ENCODE measurements around the gene FBXL19. TPM values are rescaled to one million over a fixed set of nuclear protein-coding genes. Genes with fewer than 3 reads are reported as not detected.
A peak's percentile ranks its signal among the peaks of the same experiment; 100 is the strongest.

Gene FBXL19
- total RNA-seq, 1 donor from 2014 or later = 36.4 TPM

DNA sequence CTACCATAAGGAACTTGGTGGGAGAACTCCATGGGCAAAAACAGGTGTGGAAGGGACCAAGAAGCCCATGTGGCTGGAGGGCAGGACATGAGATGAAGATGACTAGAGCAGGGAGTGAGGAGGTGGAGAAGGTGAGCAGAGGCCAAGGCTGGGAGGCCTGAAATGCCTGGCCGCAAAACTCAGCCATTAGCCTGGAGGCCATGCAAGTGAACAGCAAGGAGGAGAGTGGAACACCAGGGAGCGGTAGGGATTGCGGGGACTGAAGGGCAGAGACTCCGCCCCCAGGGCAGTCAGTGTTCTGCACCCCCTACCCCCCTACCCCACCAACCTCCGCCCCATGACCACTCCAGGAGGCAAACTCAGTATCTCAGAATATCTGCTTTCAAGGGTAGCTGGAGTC, 46.5 kb upstream of the FBXL19 start:
- DNase-seq (ENCODE audit: low read depth) = no peak
- TF ChIP-seq, protein P1, sequence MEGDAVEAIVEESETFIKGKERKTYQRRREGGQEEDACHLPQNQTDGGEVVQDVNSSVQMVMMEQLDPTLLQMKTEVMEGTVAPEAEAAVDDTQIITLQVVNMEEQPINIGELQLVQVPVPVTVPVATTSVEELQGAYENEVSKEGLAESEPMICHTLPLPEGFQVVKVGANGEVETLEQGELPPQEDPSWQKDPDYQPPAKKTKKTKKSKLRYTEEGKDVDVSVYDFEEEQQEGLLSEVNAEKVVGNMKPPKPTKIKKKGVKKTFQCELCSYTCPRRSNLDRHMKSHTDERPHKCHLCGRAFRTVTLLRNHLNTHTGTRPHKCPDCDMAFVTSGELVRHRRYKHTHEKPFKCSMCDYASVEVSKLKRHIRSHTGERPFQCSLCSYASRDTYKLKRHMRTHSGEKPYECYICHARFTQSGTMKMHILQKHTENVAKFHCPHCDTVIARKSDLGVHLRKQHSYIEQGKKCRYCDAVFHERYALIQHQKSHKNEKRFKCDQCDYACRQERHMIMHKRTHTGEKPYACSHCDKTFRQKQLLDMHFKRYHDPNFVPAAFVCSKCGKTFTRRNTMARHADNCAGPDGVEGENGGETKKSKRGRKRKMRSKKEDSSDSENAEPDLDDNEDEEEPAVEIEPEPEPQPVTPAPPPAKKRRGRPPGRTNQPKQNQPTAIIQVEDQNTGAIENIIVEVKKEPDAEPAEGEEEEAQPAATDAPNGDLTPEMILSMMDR (IDR thresholded peaks at IDR 0.05; ENCODE audit: insufficient read depth, low read length, poor library complexity, severe bottlenecking) = no peak
- no peaks in the 10 kb centered on the region for H3K27me3 ChIP-seq (ENCODE audit: control insufficient read depth, insufficient read depth, low read length)
- H3K4me3 ChIP-seq (ENCODE audit: low read depth, low read length) = peak overlapping the region; percentile 89
- H3K36me3 ChIP-seq (ENCODE audit: control insufficient read depth, insufficient read depth, low read length) = no peaks in the 10 kb centered on the region

DNA sequence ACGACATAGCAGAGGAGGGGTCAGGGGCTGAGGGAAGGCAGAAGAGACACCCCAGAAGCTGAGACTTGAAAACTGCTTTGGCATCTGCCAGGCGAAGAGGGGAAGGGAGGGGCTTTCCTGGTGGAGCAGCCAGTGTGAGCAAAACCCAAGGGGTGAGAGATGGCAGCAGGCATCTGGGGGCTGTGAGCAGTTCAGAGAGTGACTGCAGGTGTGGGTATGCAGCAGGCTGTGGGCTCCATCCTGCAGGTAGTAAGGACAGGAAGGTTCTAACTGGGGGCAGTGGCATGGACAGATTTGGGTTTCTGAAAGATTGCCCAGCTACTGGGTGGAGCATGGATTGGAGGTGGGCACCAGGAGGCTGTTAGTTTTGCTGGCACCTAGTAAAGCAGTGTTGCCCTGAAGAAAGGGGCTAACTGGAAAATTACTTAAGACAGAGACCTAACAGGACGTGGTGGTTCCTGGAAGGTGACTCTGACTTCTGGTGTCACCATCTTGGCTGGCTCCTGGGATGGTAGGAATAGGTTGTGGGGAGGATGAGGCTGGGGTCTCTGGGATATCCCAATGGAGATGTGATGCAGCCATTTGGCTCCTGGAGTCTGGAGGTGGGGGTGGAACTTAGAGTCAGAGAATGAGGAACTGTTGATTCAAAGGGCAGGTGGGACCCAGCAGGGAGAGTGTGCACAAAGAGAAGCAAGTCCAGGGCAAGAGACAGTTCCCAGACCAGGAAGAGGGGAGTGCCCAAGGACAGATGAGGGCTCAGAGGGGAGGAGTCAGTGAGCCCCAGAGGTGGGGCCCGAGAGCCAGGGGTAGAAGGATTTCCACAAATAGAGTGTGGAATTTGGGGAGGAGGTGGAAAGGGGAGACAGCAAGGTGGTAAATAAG, 40.7 kb upstream of the FBXL19 start:
- Histone ChIP-seq H3K27me3 (ENCODE audit: control insufficient read depth, insufficient read depth, low read length) (no peaks in the 10 kb centered on the region), H3K36me3 (ENCODE audit: control insufficient read depth, insufficient read depth, low read length) (no peaks in the 10 kb centered on the region), H3K4me3 (ENCODE audit: low read depth, low read length) (no peak overlapping the region)
- TF ChIP-seq, protein P1 (IDR thresholded peaks at IDR 0.05; ENCODE audit: insufficient read depth, low read length, poor library complexity, severe bottlenecking) = no peak
- no peak for DNase-seq (ENCODE audit: low read depth)

DNA sequence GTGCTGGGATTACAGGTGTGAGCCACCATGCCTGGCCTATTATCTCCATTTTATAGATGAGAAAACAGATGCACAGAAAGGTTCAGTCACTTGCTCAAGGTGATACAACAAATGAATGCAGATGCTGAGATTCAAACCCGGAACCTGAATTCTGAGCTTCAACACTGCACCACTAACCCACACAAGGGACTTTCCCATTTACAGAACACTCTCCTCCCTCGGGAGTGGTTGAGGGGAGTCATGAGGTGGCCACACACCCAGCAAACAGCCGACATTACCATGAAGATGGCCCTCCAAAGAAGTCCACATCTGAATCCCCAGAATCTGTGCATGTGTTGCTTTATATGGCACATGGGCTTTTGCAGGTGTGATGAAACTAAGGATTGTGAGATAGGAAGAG, 38.6 kb upstream of the FBXL19 start:
- DNase-seq (ENCODE audit: low read depth) = no peak

DNA sequence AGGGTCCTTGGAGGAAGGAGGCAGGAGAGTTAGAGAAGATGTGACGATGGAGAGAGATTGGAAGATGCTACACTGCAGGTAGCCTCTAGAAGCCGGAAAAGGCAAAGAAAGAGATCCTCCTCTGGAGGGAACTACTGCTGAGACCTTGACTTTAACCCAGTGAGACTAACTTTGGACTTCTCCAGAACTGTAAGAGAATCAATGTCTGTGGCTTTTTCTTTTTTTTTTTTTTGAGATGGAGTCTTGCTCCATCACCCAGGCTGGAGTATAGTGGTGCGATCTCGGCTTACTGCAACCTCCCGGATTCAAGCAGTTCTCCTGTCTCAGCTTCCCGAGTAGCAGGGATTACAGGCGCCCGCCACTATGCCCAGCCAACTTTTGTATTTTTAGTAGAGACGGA, 38.2 kb upstream of the FBXL19 start:
- TF ChIP-seq, protein P1 (IDR thresholded peaks at IDR 0.05; ENCODE audit: insufficient read depth, low read length, poor library complexity, severe bottlenecking) = no peak
- DNase-seq (ENCODE audit: low read depth) = no peak
- peaks cover 2% of the 10 kb centered on the region for H3K36me3 ChIP-seq (ENCODE audit: control insufficient read depth, insufficient read depth, low read length)
- H3K4me3 ChIP-seq (ENCODE audit: low read depth, low read length) = no peak overlapping the region
- no peaks in the 10 kb centered on the region for H3K27me3 ChIP-seq (ENCODE audit: control insufficient read depth, insufficient read depth, low read length)

More for the DNA sequence above, 38.6 kb upstream of the FBXL19 start:
- TF ChIP-seq, protein P1 (IDR thresholded peaks at IDR 0.05; ENCODE audit: insufficient read depth, low read length, poor library complexity, severe bottlenecking) = no peak
- Histone ChIP-seq H3K36me3 (ENCODE audit: control insufficient read depth, insufficient read depth, low read length) (peaks cover 2% of the 10 kb centered on the region), H3K4me3 (ENCODE audit: low read depth, low read length) (no peak overlapping the region), H3K27me3 (ENCODE audit: control insufficient read depth, insufficient read depth, low read length) (no peaks in the 10 kb centered on the region)

DNA sequence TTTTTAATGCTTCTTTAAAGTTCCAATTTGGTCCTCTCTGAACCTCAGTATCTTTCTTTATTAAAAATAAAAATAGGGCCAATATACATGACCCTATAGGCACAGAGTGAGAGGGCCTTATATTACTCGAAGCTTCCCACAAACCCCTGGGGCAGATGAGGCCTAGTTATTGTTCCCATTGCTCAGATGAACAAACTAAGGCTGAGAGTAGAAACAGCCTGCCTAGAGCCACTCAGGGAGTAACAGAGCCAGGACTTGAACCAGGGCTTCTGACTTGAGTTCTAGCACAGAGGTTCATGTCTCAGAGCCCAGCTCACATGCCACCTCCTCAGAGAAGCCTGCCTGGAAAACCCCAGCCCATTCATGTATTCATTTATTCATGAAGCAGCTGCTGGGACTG, 37.2 kb upstream of the FBXL19 start:
- Histone ChIP-seq H3K36me3 (ENCODE audit: control insufficient read depth, insufficient read depth, low read length) (peaks cover 2% of the 10 kb centered on the region), H3K27me3 (ENCODE audit: control insufficient read depth, insufficient read depth, low read length) (no peaks in the 10 kb centered on the region), H3K4me3 (ENCODE audit: low read depth, low read length) (no peak overlapping the region)
- DNase-seq (ENCODE audit: low read depth) = no peak
- TF ChIP-seq, protein P1 (IDR thresholded peaks at IDR 0.05; ENCODE audit: insufficient read depth, low read length, poor library complexity, severe bottlenecking) = no peak
